SK-N-SH (cell line): ENCODE data around the gene RTN4. TPM values are rescaled to one million over a fixed set of nuclear protein-coding genes. Genes with fewer than 3 reads are reported as not detected.

Experiments used
- CTCF ChIA-PET: fragments of 300-600, 350-600 bp; formaldehyde crosslinking; extraction: SDS; loops from one replicate; lab custom pipeline; 2021; lab: Yijun Ruan, JAX
- POLR2A ChIA-PET: fragments of 350-600 bp; sonication (Branson Sonifier 250); formaldehyde crosslinking; extraction: SDS; loops from one replicate; lab custom pipeline; 2020; ENCODE audit warnings: antibody characterized with exemption, inconsistent platforms; lab: Yijun Ruan, JAX
- DNase-seq: peaks from one replicate; pipeline ENCODE4 v3.0.0; 2012
- H2AFZ ChIP-seq: fragments of 200-600 bp; sonication (generic); 2 replicates; pipeline ENCODE4 v1.8.1; 2016; ENCODE audit warnings: antibody characterized with exemption, mild to moderate bottlenecking, low read depth
- H3F3A ChIP-seq: fragments of 200-600 bp; sonication (generic); replicated peaks from 2 replicates; pipeline ENCODE3; 2016; ENCODE audit warnings: antibody characterized with exemption, mild to moderate bottlenecking; ENCODE audit not compliant: insufficient read depth
- H3K27ac ChIP-seq, 2 experiments: fragments of 200-500 bp in 1 of 2; fragments of 200-600 bp in 1 of 2; sonication (Bioruptor generic) in 1 of 2; sonication (generic), shearing (Covaris generic) in 1 of 2; 2 replicates each; pipeline versions ENCODE4 v1.5.1 to v1.6.1; 2014 to 2016; ENCODE audit warnings: low read depth in 2 of 2, inconsistent platforms in 1 of 2, low read length in 1 of 2, mild to moderate bottlenecking in 1 of 2, mixed read lengths in 1 of 2
- H3K27me3 ChIP-seq: fragments of 200-600 bp; sonication (generic), shearing (Covaris generic); 2 replicates; pipeline ENCODE4 v1.6.1; 2016; ENCODE audit warnings: mixed run types; ENCODE audit not compliant: insufficient read depth
- H3K36me3 ChIP-seq, 2 experiments: fragments of 200-500 bp in 1 of 2; fragments of 200-600 bp in 1 of 2; sonication (Bioruptor generic) in 1 of 2; sonication (generic) in 1 of 2; replicated peaks in 1 of 2; 2 replicates each; pipeline versions ENCODE3 to v1.5.1; 2014 to 2016; ENCODE audit warnings: low read length in 1 of 2, mild to moderate bottlenecking in 1 of 2; ENCODE audit not compliant: insufficient read depth in 2 of 2, control insufficient read depth in 1 of 2
- H3K4me1 ChIP-seq, 2 experiments: fragments of 200-500 bp in 1 of 2; fragments of 200-600 bp in 1 of 2; sonication (Bioruptor generic) in 1 of 2; sonication (generic), shearing (Covaris generic) in 1 of 2; 2 replicates each; pipeline versions ENCODE4 v1.5.1 to v1.6.1; 2014 to 2016; ENCODE audit warnings: low read depth in 1 of 2, low read length in 1 of 2, mixed run types in 1 of 2; ENCODE audit not compliant: insufficient read depth in 2 of 2, control insufficient read depth in 1 of 2
- H3K4me2 ChIP-seq: fragments of 200-600 bp; sonication (generic), shearing (Covaris generic); 2 replicates; pipeline ENCODE4 v1.6.1; 2017; ENCODE audit warnings: mixed run types
- H3K4me3 ChIP-seq, 2 experiments: fragments of 200-500 bp in 1 of 2; fragments of 200-600 bp in 1 of 2; sonication (Bioruptor generic) in 1 of 2; sonication (generic), shearing (Covaris generic) in 1 of 2; 2 replicates each; pipeline versions ENCODE4 v1.5.1 to v1.8.1; 2014 to 2016; ENCODE audit warnings: low read depth in 2 of 2, inconsistent platforms in 1 of 2, low read length in 1 of 2, mild to moderate bottlenecking in 1 of 2, mixed read lengths in 1 of 2, moderate library complexity in 1 of 2
- H3K79me2 ChIP-seq: fragments of 200-600 bp; sonication (generic); 2 replicates; pipeline ENCODE4 v1.8.1; 2017; ENCODE audit warnings: mild to moderate bottlenecking; ENCODE audit not compliant: insufficient read depth
- H3K9ac ChIP-seq: fragments of 200-600 bp; sonication (generic); 2 replicates; pipeline ENCODE4 v1.6.1; 2017; ENCODE audit warnings: mixed run types
- H3K9me2 ChIP-seq: fragments of 200-600 bp; sonication (generic); 2 replicates; pipeline ENCODE4 v1.6.1; 2017; ENCODE audit warnings: mixed run types
- H3K9me3 ChIP-seq: fragments of 200-600 bp; sonication (generic); 2 replicates; pipeline ENCODE4 v1.6.1; 2017; ENCODE audit warnings: mixed run types, mild to moderate bottlenecking, moderate library complexity
- H4K20me1 ChIP-seq: fragments of 200-600 bp; sonication (generic); 2 replicates; pipeline ENCODE4 v1.6.1; 2017; ENCODE audit warnings: mild to moderate bottlenecking, mixed run types; ENCODE audit not compliant: insufficient read depth
- CHD2 ChIP-seq: fragments of 150-350 bp; IDR thresholded peaks from 2 replicates; pipeline ENCODE4 v1.6.1; 2018; ENCODE audit warnings: low read length; ENCODE audit not compliant: partially characterized antibody
- CTCF ChIP-seq: fragments of 200-600 bp; sonication (generic); IDR thresholded peaks from 2 replicates; pipeline ENCODE4 v1.6.1; 2017; ENCODE audit warnings: antibody characterized with exemption, mild to moderate bottlenecking, moderate library complexity
- GABPA ChIP-seq: IDR thresholded peaks from 2 replicates; pipeline ENCODE4 v1.4.0; 2012; ENCODE audit warnings: low read depth, mild to moderate bottlenecking
- MEF2A ChIP-seq: IDR thresholded peaks from 2 replicates; pipeline ENCODE4 v1.4.0; 2012; ENCODE audit warnings: low read depth, borderline replicate concordance
- MXI1 ChIP-seq: IDR thresholded peaks from 2 replicates; pipeline ENCODE4 v1.6.1; 2012; ENCODE audit warnings: mild to moderate bottlenecking, low read depth, low read length, improper control_type of control experiment
- PBX3 ChIP-seq: IDR thresholded peaks from 2 replicates; pipeline ENCODE4; 2012
- POLR2AphosphoS5 ChIP-seq: IDR thresholded peaks from 2 replicates; pipeline ENCODE4 v1.6.1; 2012; ENCODE audit warnings: low read depth, low read length
- RAD21 ChIP-seq: IDR thresholded peaks from 2 replicates; pipeline ENCODE4 v1.6.1; 2012; ENCODE audit warnings: mild to moderate bottlenecking, low read length
- RCOR1 ChIP-seq: fragments of 150-350 bp; IDR thresholded peaks from 2 replicates; pipeline ENCODE4 v1.6.1; 2017; ENCODE audit warnings: antibody characterized with exemption, low read length
- TAF1 ChIP-seq: IDR thresholded peaks from 2 replicates; pipeline ENCODE4 v1.6.1; 2012; ENCODE audit warnings: low read depth, mild to moderate bottlenecking, low read length, moderate library complexity, borderline replicate concordance
- TCF12 ChIP-seq: IDR thresholded peaks from 2 replicates; pipeline ENCODE4 v1.4.0; 2012
- TEAD4 ChIP-seq: IDR thresholded peaks from 2 replicates; pipeline ENCODE4 v1.4.0; 2012; ENCODE audit warnings: mild to moderate bottlenecking, borderline replicate concordance; ENCODE audit not compliant: insufficient read depth
- YY1 ChIP-seq: IDR thresholded peaks from 2 replicates; pipeline ENCODE4 v1.4.0; 2012; ENCODE audit warnings: low read depth, mild to moderate bottlenecking
- WGBS: methylation state at CpG from one replicate; pipeline ENCODE4 v1.1.6; 2017; ENCODE audit warnings: low lambda C conversion rate; 5-methylcytosine and 5-hydroxymethylcytosine counted together
- polyA plus RNA-seq, 3 experiments: library from polyadenylated mRNA; depleted of rRNA; stranded (reverse); fragments of >200 nt; gene quantifications; 2 replicates each; pipeline ENCODE4 v1.2.3, GENCODE V29; 2012
- TF ChIP-seq, protein P1 (sequence below): IDR thresholded peaks from 2 replicates; pipeline ENCODE4 v1.6.1; 2012; ENCODE audit warnings: mild to moderate bottlenecking, low read depth, low read length, moderate library complexity
- TF ChIP-seq, protein P2 (sequence below): IDR thresholded peaks from 2 replicates; pipeline ENCODE4 v1.4.0; 2012; ENCODE audit warnings: low read depth

The RTN4 gene
- polyA plus RNA-seq, 1 of the 3 experiments (the other 2 are of a cell fraction): 315 TPM

GRCh38 chr2:55051026-55051866 lies 995 bp upstream of the RTN4 start (continued):
- TF ChIP-seq, protein P1, sequence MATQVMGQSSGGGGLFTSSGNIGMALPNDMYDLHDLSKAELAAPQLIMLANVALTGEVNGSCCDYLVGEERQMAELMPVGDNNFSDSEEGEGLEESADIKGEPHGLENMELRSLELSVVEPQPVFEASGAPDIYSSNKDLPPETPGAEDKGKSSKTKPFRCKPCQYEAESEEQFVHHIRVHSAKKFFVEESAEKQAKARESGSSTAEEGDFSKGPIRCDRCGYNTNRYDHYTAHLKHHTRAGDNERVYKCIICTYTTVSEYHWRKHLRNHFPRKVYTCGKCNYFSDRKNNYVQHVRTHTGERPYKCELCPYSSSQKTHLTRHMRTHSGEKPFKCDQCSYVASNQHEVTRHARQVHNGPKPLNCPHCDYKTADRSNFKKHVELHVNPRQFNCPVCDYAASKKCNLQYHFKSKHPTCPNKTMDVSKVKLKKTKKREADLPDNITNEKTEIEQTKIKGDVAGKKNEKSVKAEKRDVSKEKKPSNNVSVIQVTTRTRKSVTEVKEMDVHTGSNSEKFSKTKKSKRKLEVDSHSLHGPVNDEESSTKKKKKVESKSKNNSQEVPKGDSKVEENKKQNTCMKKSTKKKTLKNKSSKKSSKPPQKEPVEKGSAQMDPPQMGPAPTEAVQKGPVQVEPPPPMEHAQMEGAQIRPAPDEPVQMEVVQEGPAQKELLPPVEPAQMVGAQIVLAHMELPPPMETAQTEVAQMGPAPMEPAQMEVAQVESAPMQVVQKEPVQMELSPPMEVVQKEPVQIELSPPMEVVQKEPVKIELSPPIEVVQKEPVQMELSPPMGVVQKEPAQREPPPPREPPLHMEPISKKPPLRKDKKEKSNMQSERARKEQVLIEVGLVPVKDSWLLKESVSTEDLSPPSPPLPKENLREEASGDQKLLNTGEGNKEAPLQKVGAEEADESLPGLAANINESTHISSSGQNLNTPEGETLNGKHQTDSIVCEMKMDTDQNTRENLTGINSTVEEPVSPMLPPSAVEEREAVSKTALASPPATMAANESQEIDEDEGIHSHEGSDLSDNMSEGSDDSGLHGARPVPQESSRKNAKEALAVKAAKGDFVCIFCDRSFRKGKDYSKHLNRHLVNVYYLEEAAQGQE: peak; percentile 71
- TF ChIP-seq CTCF: no peak
- TF ChIP-seq TEAD4: peak; percentile 82
- TF ChIP-seq MEF2A: peak; percentile 64; the same call in 1 of the 2 replicates
- TF ChIP-seq CHD2: no peak
- peak; percentile 88 for TF ChIP-seq POLR2AphosphoS5
- TF ChIP-seq, protein P2, sequence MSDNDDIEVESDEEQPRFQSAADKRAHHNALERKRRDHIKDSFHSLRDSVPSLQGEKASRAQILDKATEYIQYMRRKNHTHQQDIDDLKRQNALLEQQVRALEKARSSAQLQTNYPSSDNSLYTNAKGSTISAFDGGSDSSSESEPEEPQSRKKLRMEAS: peak; percentile 84
- TF ChIP-seq TAF1: peak; percentile 74; the same call in 1 of the 2 replicates
- TF ChIP-seq RAD21: no peak

DNA sequence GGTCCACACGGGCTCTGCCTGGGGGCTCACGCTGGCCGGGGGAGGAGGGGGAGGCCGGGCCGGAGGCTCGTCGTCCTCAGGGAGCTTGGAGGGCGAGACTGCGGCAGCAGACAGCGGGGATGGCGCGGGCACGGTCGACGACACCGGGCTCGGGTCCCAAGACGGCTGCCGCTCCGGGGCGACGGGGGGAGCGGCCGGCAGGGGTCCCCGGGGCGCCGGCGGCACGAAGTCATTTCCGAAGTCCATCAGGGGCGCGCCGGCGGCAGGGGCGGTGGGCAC lies 491 bp downstream of the RTN4 start:
- no peaks in the 10 kb centered on the region for H3K9me3 ChIP-seq
- H3K27ac ChIP-seq: peak overlapping the region; percentile 98 to 100
- H3K4me2 ChIP-seq: peak overlapping the region; percentile 94; the same call in 1 of the 2 replicates
- H3K9ac ChIP-seq: peak overlapping the region; percentile 99
- WGBS: 2% methylated on average over 7 of the region's 35 CpGs
- DNase-seq: no peak
- H3F3A ChIP-seq: peaks cover 35% of the 10 kb centered on the region
- ChIA-PET POLR2A (interaction anchor here (0.6 to 2.6 kb wide), 6 partner anchors 10 to 943 kb away, joined by 3 to 10 read pairs (median 3); no protein-coding TSS in a partner anchor), CTCF (interaction anchor here (0.9 to 3.7 kb wide), 11 partner anchors 9 to 242 kb away, joined by 3 to 60 read pairs (median 7); no protein-coding TSS in a partner anchor)
- H2AFZ ChIP-seq: no peak overlapping the region
- no peaks in the 10 kb centered on the region for H3K9me2 ChIP-seq
- peak overlapping the region; percentile 95 to 99 for H3K4me3 ChIP-seq
- H3K4me1 ChIP-seq: peaks cover 5 to 15% of the 10 kb centered on the region in 2 experiments; a peak in 3 of 4 replicates
- peaks cover 15 to 21% of the 10 kb centered on the region in 2 experiments for H3K36me3 ChIP-seq
- peaks cover 46% of the 10 kb centered on the region for H4K20me1 ChIP-seq
- H3K27me3 ChIP-seq: no peaks in the 10 kb centered on the region
- peaks cover 83% of the 10 kb centered on the region for H3K79me2 ChIP-seq
- no peak for TF ChIP-seq CTCF
- TF ChIP-seq TCF12: no peak
- no peak for TF ChIP-seq TEAD4
- TF ChIP-seq GABPA: no peak
- TF ChIP-seq, protein P1: no peak
- TF ChIP-seq MXI1: no peak
- TF ChIP-seq YY1: no peak
- TF ChIP-seq PBX3: no peak
- TF ChIP-seq RAD21: no peak
- no peak for TF ChIP-seq TAF1
- TF ChIP-seq RCOR1: no peak; the same call in 1 of the 2 replicates
